Heart left ventricle (tissue), 13 donors: ENCODE data around the gene WFS1.

Experiments used
- POLR2A ChIP-seq, 2 donors: fragments of 450-650 bp; IDR thresholded peaks; one replicate each; pipeline ENCODE4 v1.6.1; 2017; ENCODE audit warnings: antibody characterized with exemption in 2 of 2, mild to moderate bottlenecking in 2 of 2, moderate library complexity in 2 of 2
- TF ChIP-seq, protein P1 (sequence below), 12 donors: fragments of 200-600 bp; sonication (generic) in 4 of 12; IDR thresholded peaks; one replicate each; pipeline versions ENCODE4 v1.5.0 to v1.8.0; 2018 to 2022; ENCODE audit warnings: antibody characterized with exemption in 12 of 12, mild to moderate bottlenecking in 5 of 12
- donor health status: ischemic (EF 13 %, LVEDD 7.1; RV severe dilation, severe dysfunction).
- donor health status: DM: no; HTN: yes; CAD: no.
- donor health status: DM: no; HTN: no; CAD: no.
- donor health status: ischemic (EF 25% LVEDD 6.9; RV normal size, moderate dysfunction).
- donor health status: ischemic (EF 25% LVEDD 5.7; RV mildly dilated, moderate dysfunction).
- donor health status: ischemic (EF 35%, LVEDD 5.7; RV mildly dilated, moderate dysfunction).
- donor health status: nonischemic (EF 11% LVEDD 7.7; RV severe dilation, severe dysfunction).
- donor health status: DM: yes; HTN: yes; CAD: no.
- donor health status: PGD.
- donor health status: ischemic (EF 29% LVEDD 5.4; RV normal size, mild dysfunction).
- donor health status: nonischemic (EF 23%, LVEDD 6.1; RV moderate dilation, normal function).

DNA sequence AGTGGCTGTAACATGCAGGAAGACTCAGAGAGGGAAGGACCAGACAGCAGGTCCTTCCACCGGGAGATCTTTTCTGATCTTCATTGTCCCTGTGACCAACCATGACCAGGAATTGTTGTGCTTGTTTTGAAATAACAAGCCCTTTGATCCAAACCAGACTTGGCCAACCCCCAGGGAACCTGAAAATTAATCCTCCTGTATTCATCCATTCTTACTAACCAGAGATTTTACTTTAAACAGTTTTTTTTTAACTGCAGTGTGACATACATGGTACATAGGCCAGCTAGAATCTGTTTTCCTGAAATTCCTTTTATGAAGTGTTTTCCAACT is 4.0 kb downstream of the WFS1 start:
- TF ChIP-seq, protein P1, sequence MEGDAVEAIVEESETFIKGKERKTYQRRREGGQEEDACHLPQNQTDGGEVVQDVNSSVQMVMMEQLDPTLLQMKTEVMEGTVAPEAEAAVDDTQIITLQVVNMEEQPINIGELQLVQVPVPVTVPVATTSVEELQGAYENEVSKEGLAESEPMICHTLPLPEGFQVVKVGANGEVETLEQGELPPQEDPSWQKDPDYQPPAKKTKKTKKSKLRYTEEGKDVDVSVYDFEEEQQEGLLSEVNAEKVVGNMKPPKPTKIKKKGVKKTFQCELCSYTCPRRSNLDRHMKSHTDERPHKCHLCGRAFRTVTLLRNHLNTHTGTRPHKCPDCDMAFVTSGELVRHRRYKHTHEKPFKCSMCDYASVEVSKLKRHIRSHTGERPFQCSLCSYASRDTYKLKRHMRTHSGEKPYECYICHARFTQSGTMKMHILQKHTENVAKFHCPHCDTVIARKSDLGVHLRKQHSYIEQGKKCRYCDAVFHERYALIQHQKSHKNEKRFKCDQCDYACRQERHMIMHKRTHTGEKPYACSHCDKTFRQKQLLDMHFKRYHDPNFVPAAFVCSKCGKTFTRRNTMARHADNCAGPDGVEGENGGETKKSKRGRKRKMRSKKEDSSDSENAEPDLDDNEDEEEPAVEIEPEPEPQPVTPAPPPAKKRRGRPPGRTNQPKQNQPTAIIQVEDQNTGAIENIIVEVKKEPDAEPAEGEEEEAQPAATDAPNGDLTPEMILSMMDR (IDR thresholded peaks at IDR 0.05) = no peak
- TF ChIP-seq POLR2A (IDR thresholded peaks at IDR 0.05) = no peak
